HG02840 (cell line): ENCODE data around the gene PIP5K1B.

ENCODE experiments used
- ATAC-seq: cut with Tn5 transposase; IDR thresholded peaks from one replicate; pipeline ENCODE4 v1.9.1; 2021; ENCODE audit warnings: mild to moderate bottlenecking, moderate library complexity, moderate number of reproducible peaks; ENCODE audit not compliant: unreplicated experiment, low FRiP score

The PIP5K1B gene

GRCh38 chr9:68941780-68942459 lies 236.9 kb downstream of the PIP5K1B start:
- ATAC-seq: no peak

GRCh38 chr9:68942790-68943189 lies 237.8 kb downstream of the PIP5K1B start:
- no peak for ATAC-seq

- ATAC-seq: no peak
These were observed 242.0 kb downstream of the PIP5K1B start for GRCh38 chr9:68947015-68947414.

- ATAC-seq: no peak
These were observed 243.0 kb downstream of the PIP5K1B start for GRCh38 chr9:68947842-68948569.

GRCh38 chr9:68949271-68950000 lies 244.4 kb downstream of the PIP5K1B start:
- ATAC-seq: no peak

GRCh38 chr9:68950188-68950587 lies 245.1 kb downstream of the PIP5K1B start:
- ATAC-seq: no peak

GRCh38 chr9:68950689-68951088 lies 245.6 kb downstream of the PIP5K1B start:
- ATAC-seq: no peak

GRCh38 chr9:68951879-68952659 lies 247.0 kb downstream of the PIP5K1B start:
- peak; percentile 44 for ATAC-seq

GRCh38 chr9:68953771-68954170 lies 248.7 kb downstream of the PIP5K1B start:
- no peak for ATAC-seq

GRCh38 chr9:68955330-68955729 lies 250.3 kb downstream of the PIP5K1B start:
- ATAC-seq: no peak

GRCh38 chr9:68957479-68957878 lies 252.4 kb downstream of the PIP5K1B start:
- ATAC-seq: no peak

GRCh38 chr9:68961587-68961986 lies 256.5 kb downstream of the PIP5K1B start:
- ATAC-seq: no peak

- no peak for ATAC-seq
These were observed 258.4 kb downstream of the PIP5K1B start for GRCh38 chr9:68963416-68963815.

GRCh38 chr9:68964102-68964541 lies 259.1 kb downstream of the PIP5K1B start:
- no peak for ATAC-seq

GRCh38 chr9:68964765-68965164 lies 259.7 kb downstream of the PIP5K1B start:
- ATAC-seq: no peak

GRCh38 chr9:68966496-68966944 lies 261.5 kb downstream of the PIP5K1B start:
- ATAC-seq: peak; percentile 62

GRCh38 chr9:68967800-68968199 lies 262.8 kb downstream of the PIP5K1B start:
- ATAC-seq: no peak

- ATAC-seq: no peak
These were observed 264.5 kb downstream of the PIP5K1B start for GRCh38 chr9:68969538-68969937.

GRCh38 chr9:68970151-68970550 lies 265.1 kb downstream of the PIP5K1B start:
- ATAC-seq: no peak

- ATAC-seq: no peak
These were observed 268.6 kb downstream of the PIP5K1B start for GRCh38 chr9:68973619-68974018.
